Osteoblast (primary cell): Measurements from ENCODE around the gene SSC4D. TPM values are rescaled to one million over a fixed set of nuclear protein-coding genes. Genes with fewer than 3 reads are reported as not detected.

ENCODE experiments used
- DNase-seq: peaks from one replicate; pipeline ENCODE4 v3.0.0; 2011; ENCODE audit warnings: low spot score, mixed read lengths; ENCODE audit not compliant: insufficient read length; ENCODE audit errors: missing footprints
- H2AFZ ChIP-seq: 2 replicates; pipeline ENCODE4 v1.6.0; 2011; ENCODE audit warnings: mild to moderate bottlenecking, low read length
- H3K27ac ChIP-seq: 2 replicates; pipeline ENCODE4 v1.5.1; 2011; ENCODE audit warnings: mild to moderate bottlenecking, low read depth, low read length, moderate library complexity
- H3K27me3 ChIP-seq: 2 replicates; pipeline ENCODE4 v1.6.0; 2012; ENCODE audit warnings: mild to moderate bottlenecking, control low read depth, inconsistent platforms, low read length, moderate library complexity; ENCODE audit not compliant: insufficient read depth
- H3K36me3 ChIP-seq: 2 replicates; pipeline ENCODE4 v1.5.1; 2011; ENCODE audit warnings: mild to moderate bottlenecking, low read length, control low read depth, moderate library complexity; ENCODE audit not compliant: insufficient read depth
- H3K4me1 ChIP-seq: 2 replicates; pipeline ENCODE4 v1.5.1; 2011; ENCODE audit warnings: mild to moderate bottlenecking, low read length, control low read depth, moderate library complexity; ENCODE audit not compliant: insufficient read depth
- H3K4me2 ChIP-seq: 2 replicates; pipeline ENCODE4 v1.6.0; 2011; ENCODE audit warnings: mild to moderate bottlenecking, low read length; ENCODE audit not compliant: insufficient read depth
- H3K4me3 ChIP-seq: fragments of 200-600 bp; sonication (generic); 3 replicates; pipeline ENCODE4 v1.5.1; 2012; ENCODE audit warnings: mild to moderate bottlenecking, low read length, inconsistent platforms; ENCODE audit not compliant: insufficient read depth
- H3K79me2 ChIP-seq: 2 replicates; pipeline ENCODE4 v1.6.0; 2012; ENCODE audit warnings: mild to moderate bottlenecking, low read length, control low read depth, inconsistent platforms; ENCODE audit not compliant: insufficient read depth
- H3K9me3 ChIP-seq: 2 replicates; pipeline ENCODE4 v1.5.1; 2011; ENCODE audit warnings: low read depth, low read length, control low read depth
- H4K20me1 ChIP-seq: 2 replicates; pipeline ENCODE4 v1.6.0; 2012; ENCODE audit warnings: mild to moderate bottlenecking, low read length, control low read depth; ENCODE audit not compliant: insufficient read depth
- CTCF ChIP-seq: IDR thresholded peaks from 2 replicates; pipeline ENCODE4 v1.5.1; 2011; ENCODE audit warnings: mild to moderate bottlenecking, low read depth, low read length, moderate library complexity; ENCODE audit errors: extremely low read depth
- total RNA-seq: library from RNA; depleted of rRNA; stranded (reverse); fragments of >200 nt; gene quantifications from 2 replicates; pipeline ENCODE4 v1.2.3, GENCODE V29; 2012

SSC4D gene
- total RNA-seq, 1 donor: 1.1 TPM

GRCh38 chr7:76346097-76346496 is 63.4 kb downstream of the SSC4D start:
- Histone ChIP-seq H4K20me1 (peaks cover 78% of the 10 kb centered on the region), H3K4me1 (peaks cover 13% of the 10 kb centered on the region), H3K79me2 (peaks cover 100% of the 10 kb centered on the region), H3K36me3 (peaks cover 75% of the 10 kb centered on the region), H3K9me3 (no peaks in the 10 kb centered on the region), H3K27me3 (no peaks in the 10 kb centered on the region), H3K4me2 (no peak overlapping the region), H3K27ac (no peak overlapping the region), H3K4me3 (no peak overlapping the region), H2AFZ (no peak overlapping the region)
- no peak for TF ChIP-seq CTCF
- no peak for DNase-seq

GRCh38 chr7:76343931-76344321 is 65.6 kb downstream of the SSC4D start:
- Histone ChIP-seq H3K4me3 (no peak overlapping the region), H4K20me1 (peaks cover 85% of the 10 kb centered on the region), H3K4me1 (peaks cover 23% of the 10 kb centered on the region), H3K4me2 (no peak overlapping the region), H3K9me3 (no peaks in the 10 kb centered on the region), H3K27me3 (no peaks in the 10 kb centered on the region), H2AFZ (no peak overlapping the region), H3K79me2 (peaks cover 100% of the 10 kb centered on the region), H3K36me3 (peaks cover 68% of the 10 kb centered on the region), H3K27ac (peak overlapping the region; percentile 21)
- no peak for TF ChIP-seq CTCF
- no peak for DNase-seq

GRCh38 chr7:76343294-76343930 is 66.1 kb downstream of the SSC4D start:
- Histone ChIP-seq H3K4me1 (peaks cover 20% of the 10 kb centered on the region), H3K36me3 (peaks cover 68% of the 10 kb centered on the region), H3K9me3 (no peaks in the 10 kb centered on the region), H2AFZ (no peak overlapping the region), H3K4me2 (no peak overlapping the region), H3K79me2 (peaks cover 100% of the 10 kb centered on the region), H4K20me1 (peaks cover 85% of the 10 kb centered on the region), H3K27me3 (no peaks in the 10 kb centered on the region), H3K4me3 (no peak overlapping the region), H3K27ac (peak overlapping the region; percentile 21)
- TF ChIP-seq CTCF: no peak
- DNase-seq: no peak

GRCh38 chr7:76342222-76342621 is 67.3 kb downstream of the SSC4D start:
- no peak for TF ChIP-seq CTCF
- no peak overlapping the region for H2AFZ ChIP-seq
- H3K9me3 ChIP-seq: no peaks in the 10 kb centered on the region
- peaks cover 100% of the 10 kb centered on the region for H3K79me2 ChIP-seq
- H3K4me2 ChIP-seq: no peak overlapping the region
- no peak overlapping the region for H3K4me3 ChIP-seq
- H3K36me3 ChIP-seq: peaks cover 60% of the 10 kb centered on the region
- peaks cover 84% of the 10 kb centered on the region for H4K20me1 ChIP-seq
- H3K27me3 ChIP-seq: no peaks in the 10 kb centered on the region
- H3K27ac ChIP-seq: peak overlapping the region; percentile 20
- peaks cover 20% of the 10 kb centered on the region for H3K4me1 ChIP-seq
- DNase-seq: no peak
